Ascending aorta (tissue), 2 donors: ENCODE results near the gene DGKQ. TPM values are rescaled to one million over a fixed set of nuclear protein-coding genes. Genes with fewer than 3 reads are reported as not detected.

Source experiments
- DNase-seq, 2 donors: peaks; one replicate each; pipeline ENCODE4 v3.0.0-alpha.2; 2019; ENCODE audit warnings: low spot score in 2 of 2
- H3K27ac ChIP-seq, 2 donors: fragments of 200-600 bp; sonication (generic); one replicate each; pipeline ENCODE4 v1.5.1; 2016 to 2017; ENCODE audit warnings: mild to moderate bottlenecking in 1 of 2
- H3K27me3 ChIP-seq: fragments of 200-600 bp; sonication (generic); one replicate; pipeline ENCODE4 v1.5.1; 2017
- H3K36me3 ChIP-seq, 2 donors: fragments of 200-600 bp; sonication (generic); one replicate each; pipeline ENCODE4 v1.5.1; 2016
- H3K4me1 ChIP-seq, 2 donors: fragments of 200-600 bp; sonication (generic); one replicate each; pipeline ENCODE4 v1.5.1; 2016 to 2017; ENCODE audit warnings: mild to moderate bottlenecking in 1 of 2
- H3K4me3 ChIP-seq, 2 donors: fragments of 200-600 bp; sonication (generic); one replicate each; pipeline ENCODE4 v1.5.1; 2016 to 2017; ENCODE audit warnings: mild to moderate bottlenecking in 1 of 2
- H3K9me3 ChIP-seq, 2 donors: fragments of 200-600 bp; sonication (generic); one replicate each; pipeline ENCODE4 v1.5.1; 2016
- intact Hi-C: fragments of 100-400 bp; cut with DNase I; formaldehyde crosslinking; loops from one replicate; pipeline ENCODE4 v1.15.1; 2023
- total RNA-seq: library from RNA; depleted of rRNA; stranded (reverse); fragments of >200 nt; gene quantifications from one replicate; pipeline ENCODE4 v1.1.0, GENCODE V29; 2016
- TF ChIP-seq, protein P1 (sequence below), 3 experiments: fragments of 200-600 bp in 2 of 3; fragments of 450-650 bp in 1 of 3; sonication (generic) in 2 of 3; IDR thresholded peaks; one replicate each; pipeline ENCODE4 v1.5.1; 2016 to 2019; ENCODE audit warnings: antibody characterized with exemption in 3 of 3, mild to moderate bottlenecking in 1 of 3, moderate library complexity in 1 of 3

DGKQ gene
- total RNA-seq, 1 donor from 2014 or later = 20.1 TPM

- TF ChIP-seq, protein P1, sequence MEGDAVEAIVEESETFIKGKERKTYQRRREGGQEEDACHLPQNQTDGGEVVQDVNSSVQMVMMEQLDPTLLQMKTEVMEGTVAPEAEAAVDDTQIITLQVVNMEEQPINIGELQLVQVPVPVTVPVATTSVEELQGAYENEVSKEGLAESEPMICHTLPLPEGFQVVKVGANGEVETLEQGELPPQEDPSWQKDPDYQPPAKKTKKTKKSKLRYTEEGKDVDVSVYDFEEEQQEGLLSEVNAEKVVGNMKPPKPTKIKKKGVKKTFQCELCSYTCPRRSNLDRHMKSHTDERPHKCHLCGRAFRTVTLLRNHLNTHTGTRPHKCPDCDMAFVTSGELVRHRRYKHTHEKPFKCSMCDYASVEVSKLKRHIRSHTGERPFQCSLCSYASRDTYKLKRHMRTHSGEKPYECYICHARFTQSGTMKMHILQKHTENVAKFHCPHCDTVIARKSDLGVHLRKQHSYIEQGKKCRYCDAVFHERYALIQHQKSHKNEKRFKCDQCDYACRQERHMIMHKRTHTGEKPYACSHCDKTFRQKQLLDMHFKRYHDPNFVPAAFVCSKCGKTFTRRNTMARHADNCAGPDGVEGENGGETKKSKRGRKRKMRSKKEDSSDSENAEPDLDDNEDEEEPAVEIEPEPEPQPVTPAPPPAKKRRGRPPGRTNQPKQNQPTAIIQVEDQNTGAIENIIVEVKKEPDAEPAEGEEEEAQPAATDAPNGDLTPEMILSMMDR (IDR thresholded peaks at IDR 0.05) = no peak
- H3K36me3 ChIP-seq = peaks cover 22 to 44% of the 10 kb centered on the region in 2 donors
Observed at GRCh38 chr4:966266-967112, 6.9 kb downstream of the DGKQ start.

DNA sequence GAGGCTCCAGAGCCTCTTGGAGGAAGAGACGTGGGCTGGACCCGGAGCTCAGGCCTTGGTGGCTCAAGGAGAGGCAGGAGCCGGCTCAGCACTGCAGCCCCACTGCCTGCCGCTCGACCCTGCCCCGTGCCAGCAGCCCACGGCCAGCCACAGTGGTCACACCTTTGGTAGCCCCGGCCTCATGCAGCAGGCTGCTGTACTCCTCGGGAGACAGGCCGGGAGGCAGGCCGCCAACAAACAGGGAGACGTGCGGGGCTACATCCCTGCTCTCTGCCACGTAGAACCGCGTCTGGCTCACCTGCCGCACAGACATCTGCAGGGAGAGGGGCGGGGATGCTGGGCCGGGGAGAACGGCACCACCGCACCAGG lies 7.6 kb downstream of the DGKQ start:
- Histone ChIP-seq H3K27ac (no peak overlapping the region), H3K4me1 (no peaks in the 10 kb centered on the region), H3K4me3 (no peak overlapping the region), H3K27me3 (no peaks in the 10 kb centered on the region), H3K36me3 (peaks cover 28 to 48% of the 10 kb centered on the region in 2 donors), H3K9me3 (no peaks in the 10 kb centered on the region)
- TF ChIP-seq, protein P1 (IDR thresholded peaks at IDR 0.05) = no peak
- intact Hi-C loops = no loop called here
- DNase-seq = no peak

More at GRCh38 chr4:966266-967112, 6.9 kb downstream of the DGKQ start:
- H3K27ac ChIP-seq = no peak overlapping the region
- intact Hi-C loops = no loop called here
- no peak overlapping the region for H3K4me3 ChIP-seq
- H3K9me3 ChIP-seq = no peaks in the 10 kb centered on the region
- DNase-seq = no peak
- H3K4me1 ChIP-seq = peaks cover 0 to under 1% of the 10 kb centered on the region in 2 donors
- no peaks in the 10 kb centered on the region for H3K27me3 ChIP-seq

- no peak overlapping the region for H3K27ac ChIP-seq
- intact Hi-C loops = no loop called here
Observed at GRCh38 chr4:965048-965765, 8.2 kb downstream of the DGKQ start.

GRCh38 chr4:964346-965025 lies 8.9 kb downstream of the DGKQ start:
- H3K4me3 ChIP-seq = no peak overlapping the region
- H3K27me3 ChIP-seq = no peaks in the 10 kb centered on the region
- H3K27ac ChIP-seq = no peak overlapping the region
- H3K36me3 ChIP-seq = peaks cover 30 to 56% of the 10 kb centered on the region in 2 donors
- TF ChIP-seq, protein P1 (IDR thresholded peaks at IDR 0.05) = no peak
- no peaks in the 10 kb centered on the region for H3K4me1 ChIP-seq
- no peaks in the 10 kb centered on the region for H3K9me3 ChIP-seq
- DNase-seq = no peak
- intact Hi-C loops = no loop called here

More at GRCh38 chr4:965048-965765, 8.2 kb downstream of the DGKQ start:
- TF ChIP-seq, protein P1 (IDR thresholded peaks at IDR 0.05) = no peak
- Histone ChIP-seq H3K4me1 (no peaks in the 10 kb centered on the region), H3K27me3 (no peaks in the 10 kb centered on the region), H3K4me3 (no peak overlapping the region), H3K36me3 (peaks cover 30 to 53% of the 10 kb centered on the region in 2 donors), H3K9me3 (no peaks in the 10 kb centered on the region)
- DNase-seq = no peak

DNA sequence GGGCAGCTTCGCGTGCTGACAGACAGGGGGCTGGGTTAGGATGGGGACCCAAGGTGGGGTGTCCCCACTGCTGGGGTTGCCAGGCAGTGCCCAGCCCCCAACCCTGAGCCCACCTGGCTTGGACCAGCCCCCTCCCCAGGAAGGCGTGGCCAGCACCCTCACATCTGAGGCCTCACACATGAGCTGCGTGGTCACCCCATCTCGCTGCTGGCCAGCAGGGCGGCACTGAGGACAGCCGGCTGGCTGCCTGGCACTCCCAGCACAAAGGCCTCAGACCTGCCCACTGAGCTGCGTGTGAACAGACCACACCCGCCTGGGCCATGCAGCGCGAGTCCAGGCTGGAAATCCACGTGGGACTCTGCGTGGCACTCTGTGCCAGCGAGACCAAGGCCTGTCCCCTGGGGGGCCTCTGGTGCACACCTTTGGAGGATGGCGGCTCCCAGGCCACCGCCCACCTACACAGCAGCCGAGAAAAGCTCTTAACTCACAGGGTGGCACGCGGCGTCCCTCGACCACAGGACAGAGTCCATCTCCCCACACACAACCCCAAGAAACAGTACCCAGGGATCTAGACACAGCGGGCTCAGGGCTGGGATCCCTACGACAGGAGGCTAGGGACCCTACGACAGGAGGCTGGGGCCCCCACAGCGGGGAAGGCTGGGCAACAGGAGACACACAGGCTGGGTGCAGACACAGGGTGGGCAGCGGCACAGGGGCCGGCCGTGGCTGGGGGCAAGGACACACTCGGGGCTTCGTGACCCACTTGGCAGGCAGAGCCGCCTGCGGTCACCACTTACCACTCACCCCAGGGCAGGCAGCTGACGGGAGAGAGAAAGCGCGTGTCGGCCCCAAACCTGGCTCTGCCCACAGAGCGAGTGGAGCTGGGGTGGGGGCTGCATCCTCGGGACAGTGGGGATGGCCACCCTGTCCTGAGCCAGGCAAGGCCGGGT lies 9.8 kb downstream of the DGKQ start:
- Histone ChIP-seq H3K4me3 (no peak overlapping the region), H3K4me1 (no peaks in the 10 kb centered on the region), H3K27me3 (no peaks in the 10 kb centered on the region), H3K27ac (no peak overlapping the region), H3K9me3 (no peaks in the 10 kb centered on the region), H3K36me3 (peaks cover 33 to 63% of the 10 kb centered on the region in 2 donors)
- intact Hi-C loops = no loop called here
- no peak for DNase-seq
- TF ChIP-seq, protein P1 (IDR thresholded peaks at IDR 0.05) = no peak
